ENCODE data around the gene PCDHGA1.

PCDHGA1 gene

GRCh38 chr5:141490271-141490670 is 160.0 kb downstream of the PCDHGA1 start:
- no peak for DNase-seq (ENCODE audit: low read depth in 4 of 4, low spot score in 1 of 4)

- no peak for DNase-seq (ENCODE audit: low read depth in 4 of 4, low spot score in 1 of 4)
These were observed 160.5 kb downstream of the PCDHGA1 start for GRCh38 chr5:141490771-141491170.

GRCh38 chr5:141491323-141492167 is 161.2 kb downstream of the PCDHGA1 start:
- no peak for DNase-seq (ENCODE audit: low read depth in 4 of 4, low spot score in 1 of 4)

- DNase-seq (ENCODE audit: low read depth in 4 of 4, low spot score in 1 of 4), result no peak
These were observed 162.0 kb downstream of the PCDHGA1 start for GRCh38 chr5:141492168-141492885.

- DNase-seq (ENCODE audit: low read depth in 4 of 4, low spot score in 1 of 4), result no peak
These were observed 163.4 kb downstream of the PCDHGA1 start for GRCh38 chr5:141493500-141494422.

- no peak for DNase-seq (ENCODE audit: low read depth in 4 of 4, low spot score in 1 of 4)
These were observed 164.6 kb downstream of the PCDHGA1 start for GRCh38 chr5:141494761-141495452.

GRCh38 chr5:141495453-141495811 is 165.1 kb downstream of the PCDHGA1 start:
- no peak for DNase-seq (ENCODE audit: low read depth in 4 of 4, low spot score in 1 of 4)

- no peak for DNase-seq (ENCODE audit: low read depth in 4 of 4, low spot score in 1 of 4)
These were observed 165.7 kb downstream of the PCDHGA1 start for GRCh38 chr5:141496038-141496437.

GRCh38 chr5:141501761-141502160 is 171.4 kb downstream of the PCDHGA1 start:
- DNase-seq (ENCODE audit: low read depth in 4 of 4, low spot score in 1 of 4), result no peak

GRCh38 chr5:141503681-141504080 is 173.4 kb downstream of the PCDHGA1 start:
- no peak for DNase-seq (ENCODE audit: low read depth in 4 of 4, low spot score in 1 of 4)

- DNase-seq (ENCODE audit: low read depth in 4 of 4, low spot score in 1 of 4), result no peak
These were observed 173.9 kb downstream of the PCDHGA1 start for GRCh38 chr5:141504216-141504615.

- no peak for DNase-seq (ENCODE audit: low read depth in 4 of 4, low spot score in 1 of 4)
These were observed 176.3 kb downstream of the PCDHGA1 start for GRCh38 chr5:141506381-141507155.

- DNase-seq (ENCODE audit: low read depth in 4 of 4, low spot score in 1 of 4), result no peak
These were observed 177.2 kb downstream of the PCDHGA1 start for GRCh38 chr5:141507387-141508091.

- DNase-seq (ENCODE audit: low read depth in 4 of 4, low spot score in 1 of 4), result no peak
These were observed 178.1 kb downstream of the PCDHGA1 start for GRCh38 chr5:141508440-141508797.

GRCh38 chr5:141508798-141509611 is 178.7 kb downstream of the PCDHGA1 start:
- no peak for DNase-seq (ENCODE audit: low read depth in 4 of 4, low spot score in 1 of 4)

GRCh38 chr5:141510160-141510559 is 179.8 kb downstream of the PCDHGA1 start:
- no peak for DNase-seq (ENCODE audit: low read depth in 4 of 4, low spot score in 1 of 4)

GRCh38 chr5:141510850-141511601 is 180.7 kb downstream of the PCDHGA1 start:
- no peak for DNase-seq (ENCODE audit: low read depth in 4 of 4, low spot score in 1 of 4)

- DNase-seq (ENCODE audit: low read depth in 4 of 4, low spot score in 1 of 4), result no peak
These were observed 181.5 kb downstream of the PCDHGA1 start for GRCh38 chr5:141511771-141512325.
